ENCODE results near the gene DMXL1.
"Not testable (repeated sequence)": the region's sequence is repeated elsewhere in the genome, so short reads cannot be mapped to it uniquely, and the experiment has no call there.

Gene DMXL1

DNA sequence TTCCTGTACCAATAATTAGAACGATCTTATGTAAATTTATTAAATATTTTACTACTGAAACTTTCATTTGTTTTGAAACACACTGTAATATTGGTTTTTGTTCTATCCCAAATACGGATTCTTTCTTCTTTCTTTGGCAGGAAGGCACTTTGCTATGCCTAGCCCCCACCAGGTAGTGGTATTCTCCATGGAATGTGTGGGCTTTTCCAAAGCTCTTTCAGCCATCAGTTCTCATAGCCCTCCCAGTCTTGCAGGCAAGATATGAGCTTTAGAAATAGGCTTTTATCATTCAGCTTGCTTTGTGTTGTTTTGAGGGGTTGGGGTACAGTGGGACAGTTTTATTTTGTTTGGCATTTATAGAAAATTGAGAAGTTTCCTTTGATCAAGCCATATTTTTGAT is 107.5 kb downstream of the DMXL1 start:
- H3K27me3 ChIP-seq (ENCODE audit: insufficient read depth, low read length, poor library complexity): no peaks in the 10 kb centered on the region
- no peak overlapping the region for H3K4me3 ChIP-seq (ENCODE audit: low read depth in 1 of 2, low read length in 2 of 2)
- no peak for ATAC-seq (ENCODE audit: insufficient read depth, low read depth)
- no peak overlapping the region for H3K4me2 ChIP-seq (ENCODE audit: insufficient read depth, low read length)
- no peak overlapping the region for H3K9ac ChIP-seq (ENCODE audit: low read depth, low read length)
- H3K36me3 ChIP-seq (ENCODE audit: insufficient read depth, low read length): peaks cover 14% of the 10 kb centered on the region
- H4K20me1 ChIP-seq (ENCODE audit: insufficient read depth, low read length): no peaks in the 10 kb centered on the region
- no peaks in the 10 kb centered on the region for H3K9me3 ChIP-seq (ENCODE audit: insufficient read depth, low read length, severe bottlenecking)
- no peaks in the 10 kb centered on the region for H3K79me2 ChIP-seq (ENCODE audit: insufficient read depth, low read length)
- no peak overlapping the region for H3K27ac ChIP-seq (ENCODE audit: low read length)
- no peak for DNase-seq
- TF ChIP-seq EZH2 (IDR thresholded peaks at IDR 0.05; ENCODE audit: borderline replicate concordance, low read depth, low read length, severe bottlenecking) (no peak), CTCF (IDR thresholded peaks at IDR 0.05; ENCODE audit: borderline replicate concordance, extremely low read depth, low read length, poor library complexity, severe bottlenecking) (no peak)
- H3K4me1 ChIP-seq (ENCODE audit: insufficient read depth, low read length): no peaks in the 10 kb centered on the region
- H2AFZ ChIP-seq (ENCODE audit: low read depth, low read length): no peak overlapping the region

DNA sequence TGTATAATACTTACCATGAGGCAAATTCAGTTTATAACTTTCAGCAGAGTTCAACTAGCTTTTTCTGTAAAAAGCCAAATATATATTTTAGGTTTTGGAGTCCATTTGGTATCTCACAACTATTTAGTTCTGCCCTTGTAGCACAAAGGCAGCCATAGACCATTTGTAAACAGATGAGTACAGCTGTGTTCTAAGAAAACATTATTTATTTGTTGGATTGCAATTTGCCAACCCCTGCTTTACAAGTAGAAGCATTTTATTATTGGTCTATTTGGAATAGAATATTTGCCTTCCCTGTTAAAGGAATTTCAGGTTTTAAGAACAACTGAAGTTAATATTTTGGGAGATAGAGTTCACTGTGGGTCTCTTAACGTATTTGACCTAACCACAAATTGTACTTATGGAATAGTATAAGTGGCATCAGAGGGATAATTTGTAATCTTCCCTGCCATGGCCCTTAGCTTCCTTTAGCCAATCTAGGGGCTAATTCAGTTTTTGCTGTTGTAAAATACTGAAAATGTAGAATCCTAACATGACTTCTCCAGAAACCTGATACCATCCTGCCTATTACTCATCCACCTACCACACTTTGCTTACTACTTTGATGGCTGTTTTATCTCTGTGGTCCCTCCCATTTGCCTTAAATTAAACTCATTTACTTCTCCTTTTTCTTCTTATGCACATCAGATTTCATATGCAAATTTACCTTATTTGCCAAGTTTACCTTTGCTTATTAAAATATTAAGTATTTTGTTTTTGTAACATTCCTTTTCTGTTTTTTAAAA is 109.2 kb downstream of the DMXL1 start:
- DNase-seq: no peak
- Histone ChIP-seq H3K4me2 (ENCODE audit: insufficient read depth, low read length) (no peak overlapping the region), H3K27me3 (ENCODE audit: insufficient read depth, low read length, poor library complexity) (no peaks in the 10 kb centered on the region), H3K79me2 (ENCODE audit: insufficient read depth, low read length) (no peaks in the 10 kb centered on the region), H2AFZ (ENCODE audit: low read depth, low read length) (no peak overlapping the region), H4K20me1 (ENCODE audit: insufficient read depth, low read length) (no peaks in the 10 kb centered on the region), H3K4me3 (ENCODE audit: low read depth in 1 of 2, low read length in 2 of 2) (no peak overlapping the region), H3K36me3 (ENCODE audit: insufficient read depth, low read length) (peaks cover 14% of the 10 kb centered on the region), H3K9ac (ENCODE audit: low read depth, low read length) (no peak overlapping the region), H3K9me3 (ENCODE audit: insufficient read depth, low read length, severe bottlenecking) (no peaks in the 10 kb centered on the region), H3K27ac (ENCODE audit: low read length) (no peak overlapping the region), H3K4me1 (ENCODE audit: insufficient read depth, low read length) (no peaks in the 10 kb centered on the region)
- TF ChIP-seq CTCF (IDR thresholded peaks at IDR 0.05; ENCODE audit: borderline replicate concordance, extremely low read depth, low read length, poor library complexity, severe bottlenecking) (no peak), EZH2 (IDR thresholded peaks at IDR 0.05; ENCODE audit: borderline replicate concordance, low read depth, low read length, severe bottlenecking) (no peak)
- ATAC-seq (ENCODE audit: insufficient read depth, low read depth): no peak

- not testable (repeated sequence) for ATAC-seq (ENCODE audit: insufficient read depth, low read depth); H3K79me2 ChIP-seq (ENCODE audit: insufficient read depth, low read length); H3K4me3 ChIP-seq (ENCODE audit: low read depth in 1 of 2, low read length in 2 of 2); H3K36me3 ChIP-seq (ENCODE audit: insufficient read depth, low read length); H3K27me3 ChIP-seq (ENCODE audit: insufficient read depth, low read length, poor library complexity); H3K4me2 ChIP-seq (ENCODE audit: insufficient read depth, low read length); DNase-seq; H3K27ac ChIP-seq (ENCODE audit: low read length); H4K20me1 ChIP-seq (ENCODE audit: insufficient read depth, low read length); H3K9me3 ChIP-seq (ENCODE audit: insufficient read depth, low read length, severe bottlenecking); H3K9ac ChIP-seq (ENCODE audit: low read depth, low read length); H2AFZ ChIP-seq (ENCODE audit: low read depth, low read length)
- H3K4me1 ChIP-seq (ENCODE audit: insufficient read depth, low read length): peaks cover 15% of the 10 kb centered on the region
These were observed 114.6 kb downstream of the DMXL1 start for GRCh38 chr5:119185512-119185911.

DNA sequence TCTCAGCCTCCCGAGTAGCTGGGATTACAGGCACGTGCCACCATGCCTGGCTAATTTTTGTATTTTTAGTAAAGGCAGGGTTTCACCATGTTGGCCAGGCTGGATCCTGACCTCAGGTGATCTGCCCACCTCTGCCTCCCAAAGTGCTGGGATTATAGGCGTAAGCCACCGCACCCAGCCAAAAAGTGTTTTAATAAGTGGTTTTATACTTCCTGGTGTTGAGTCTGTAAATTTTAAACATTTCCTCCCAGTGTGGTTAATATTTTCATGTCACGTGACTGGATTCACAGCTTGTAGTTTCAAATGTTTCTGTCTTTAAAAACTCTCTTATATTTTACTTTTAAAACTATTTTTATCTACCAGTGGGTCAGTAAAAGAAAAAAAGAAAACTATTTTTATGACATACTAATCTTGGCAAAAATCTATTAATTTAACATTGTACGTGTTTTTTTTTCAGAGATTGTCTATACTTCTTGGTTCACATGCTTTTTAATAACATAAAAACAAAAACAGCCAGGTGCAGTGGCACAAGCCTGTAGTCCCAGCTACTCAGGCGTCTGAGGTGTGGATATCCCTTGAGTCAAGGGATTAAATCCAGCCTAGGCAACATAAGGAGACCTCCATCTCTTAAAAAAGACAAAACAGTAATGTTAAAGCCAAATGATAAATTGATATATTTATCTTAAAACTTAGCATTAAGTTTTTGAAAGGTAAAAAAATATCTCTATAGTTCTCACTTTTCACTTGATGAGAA is 117.1 kb downstream of the DMXL1 start:
- Histone ChIP-seq H3K27ac (ENCODE audit: low read length) (peak overlapping the region; percentile 49; the same call in 1 of the 2 replicates), H3K79me2 (ENCODE audit: insufficient read depth, low read length) (no peaks in the 10 kb centered on the region), H3K4me2 (ENCODE audit: insufficient read depth, low read length) (no peak overlapping the region), H3K36me3 (ENCODE audit: insufficient read depth, low read length) (peaks cover 15% of the 10 kb centered on the region; the same call in 1 of the 2 replicates), H3K9me3 (ENCODE audit: insufficient read depth, low read length, severe bottlenecking) (no peaks in the 10 kb centered on the region), H3K9ac (ENCODE audit: low read depth, low read length) (no peak overlapping the region), H2AFZ (ENCODE audit: low read depth, low read length) (no peak overlapping the region), H3K27me3 (ENCODE audit: insufficient read depth, low read length, poor library complexity) (no peaks in the 10 kb centered on the region), H4K20me1 (ENCODE audit: insufficient read depth, low read length) (no peaks in the 10 kb centered on the region), H3K4me3 (ENCODE audit: low read depth in 1 of 2, low read length in 2 of 2) (no peak overlapping the region), H3K4me1 (ENCODE audit: insufficient read depth, low read length) (peaks cover 15% of the 10 kb centered on the region)
- DNase-seq (peak; percentile 14), ATAC-seq (ENCODE audit: insufficient read depth, low read depth) (peak; percentile 74)
- no peak for TF ChIP-seq CTCF (IDR thresholded peaks at IDR 0.05; ENCODE audit: borderline replicate concordance, extremely low read depth, low read length, poor library complexity, severe bottlenecking)
- TF ChIP-seq EZH2 (IDR thresholded peaks at IDR 0.05; ENCODE audit: borderline replicate concordance, low read depth, low read length, severe bottlenecking): no peak
